Measurements from ENCODE around the gene SERPINA12. TPM values are rescaled to one million over a fixed set of nuclear protein-coding genes. Genes with fewer than 3 reads are reported as not detected.

SERPINA12 gene
- total RNA-seq, 1 donor: not detected

DNA sequence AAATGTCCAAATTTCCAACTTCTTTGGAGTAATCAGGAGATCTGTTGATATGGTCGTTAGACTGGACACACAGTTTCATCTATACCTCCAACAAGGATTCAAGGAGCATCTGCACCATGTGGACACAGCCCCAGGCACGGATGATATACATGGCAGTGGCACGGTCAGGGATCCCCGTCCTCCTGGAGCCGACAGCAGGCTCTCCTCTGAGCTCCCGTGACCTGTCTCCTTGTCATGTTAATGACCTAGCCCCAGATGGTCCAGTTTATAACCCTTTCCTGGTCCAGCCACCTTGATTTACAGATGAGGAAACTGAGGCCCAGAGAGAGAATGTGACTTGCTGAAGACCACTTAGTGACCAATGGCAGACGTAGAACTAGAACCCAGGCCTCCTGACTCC is 35.5 kb upstream of the SERPINA12 start:
- H4K20me1 ChIP-seq (ENCODE audit: insufficient read depth, low read length): no peaks in the 10 kb centered on the region
- DNase-seq (ENCODE audit: insufficient read length, low spot score, missing footprints): no peak
- no peaks in the 10 kb centered on the region for H3K36me3 ChIP-seq (ENCODE audit: insufficient read depth, low read length)
- TF ChIP-seq, protein P1, sequence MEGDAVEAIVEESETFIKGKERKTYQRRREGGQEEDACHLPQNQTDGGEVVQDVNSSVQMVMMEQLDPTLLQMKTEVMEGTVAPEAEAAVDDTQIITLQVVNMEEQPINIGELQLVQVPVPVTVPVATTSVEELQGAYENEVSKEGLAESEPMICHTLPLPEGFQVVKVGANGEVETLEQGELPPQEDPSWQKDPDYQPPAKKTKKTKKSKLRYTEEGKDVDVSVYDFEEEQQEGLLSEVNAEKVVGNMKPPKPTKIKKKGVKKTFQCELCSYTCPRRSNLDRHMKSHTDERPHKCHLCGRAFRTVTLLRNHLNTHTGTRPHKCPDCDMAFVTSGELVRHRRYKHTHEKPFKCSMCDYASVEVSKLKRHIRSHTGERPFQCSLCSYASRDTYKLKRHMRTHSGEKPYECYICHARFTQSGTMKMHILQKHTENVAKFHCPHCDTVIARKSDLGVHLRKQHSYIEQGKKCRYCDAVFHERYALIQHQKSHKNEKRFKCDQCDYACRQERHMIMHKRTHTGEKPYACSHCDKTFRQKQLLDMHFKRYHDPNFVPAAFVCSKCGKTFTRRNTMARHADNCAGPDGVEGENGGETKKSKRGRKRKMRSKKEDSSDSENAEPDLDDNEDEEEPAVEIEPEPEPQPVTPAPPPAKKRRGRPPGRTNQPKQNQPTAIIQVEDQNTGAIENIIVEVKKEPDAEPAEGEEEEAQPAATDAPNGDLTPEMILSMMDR (IDR thresholded peaks at IDR 0.05; ENCODE audit: extremely low read depth, low read depth, low read length): no peak
- no peak overlapping the region for H2AFZ ChIP-seq (ENCODE audit: low read length)
- peaks cover 13% of the 10 kb centered on the region for H3K4me1 ChIP-seq (ENCODE audit: insufficient read depth, low read length)
- no peak overlapping the region for H3K27ac ChIP-seq (ENCODE audit: low read depth, low read length)
- no peaks in the 10 kb centered on the region for H3K27me3 ChIP-seq (ENCODE audit: insufficient read depth, low read length)
- no peak overlapping the region for H3K4me2 ChIP-seq (ENCODE audit: insufficient read depth, low read length)
- H3K4me3 ChIP-seq (ENCODE audit: insufficient read depth, low read length): no peak overlapping the region
- peaks cover 3% of the 10 kb centered on the region for H3K9me3 ChIP-seq (ENCODE audit: low read depth, low read length)
- no peaks in the 10 kb centered on the region for H3K79me2 ChIP-seq (ENCODE audit: insufficient read depth, low read length)

DNA sequence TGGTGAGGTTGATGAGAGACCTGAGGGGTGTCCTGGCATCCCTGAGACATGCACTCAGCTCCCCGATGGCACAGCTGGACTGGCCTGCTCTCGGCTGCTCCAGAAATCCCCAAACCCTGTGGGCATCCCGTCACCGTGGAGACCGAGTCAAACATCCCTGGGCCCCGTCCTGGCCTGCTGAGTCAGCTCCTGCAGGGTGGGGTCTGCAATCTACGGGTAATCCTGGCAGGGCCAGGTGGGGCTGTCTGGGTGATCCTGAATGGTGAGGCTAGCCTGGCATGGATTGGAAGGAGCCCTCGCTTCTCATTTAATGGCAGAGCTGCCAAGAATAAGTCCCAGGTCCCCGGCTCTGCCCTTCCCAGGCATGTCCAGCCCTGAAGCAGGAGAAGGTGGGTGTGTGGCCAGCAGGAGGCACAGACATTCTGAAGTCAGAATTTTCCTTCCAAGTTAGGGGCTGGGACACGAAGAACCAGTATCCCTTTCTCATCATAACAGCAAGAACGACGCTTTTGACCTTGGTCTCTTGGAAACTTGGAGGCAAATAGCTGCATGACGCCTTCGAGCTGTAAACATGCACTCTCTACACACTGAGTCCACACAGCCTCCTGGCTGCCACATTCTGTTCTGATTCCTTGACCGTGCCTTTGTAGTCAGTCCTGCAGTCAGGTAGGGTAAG is 34.3 kb upstream of the SERPINA12 start:
- no peaks in the 10 kb centered on the region for H4K20me1 ChIP-seq (ENCODE audit: insufficient read depth, low read length)
- no peak overlapping the region for H3K4me2 ChIP-seq (ENCODE audit: insufficient read depth, low read length)
- no peaks in the 10 kb centered on the region for H3K27me3 ChIP-seq (ENCODE audit: insufficient read depth, low read length)
- no peaks in the 10 kb centered on the region for H3K79me2 ChIP-seq (ENCODE audit: insufficient read depth, low read length)
- H3K27ac ChIP-seq (ENCODE audit: low read depth, low read length): no peak overlapping the region
- H2AFZ ChIP-seq (ENCODE audit: low read length): peak overlapping the region; percentile 30
- H3K36me3 ChIP-seq (ENCODE audit: insufficient read depth, low read length): no peaks in the 10 kb centered on the region
- no peak overlapping the region for H3K4me3 ChIP-seq (ENCODE audit: insufficient read depth, low read length)
- peak; percentile 60 for DNase-seq (ENCODE audit: insufficient read length, low spot score, missing footprints)
- peaks cover 3% of the 10 kb centered on the region for H3K9me3 ChIP-seq (ENCODE audit: low read depth, low read length)
- TF ChIP-seq, protein P1 (IDR thresholded peaks at IDR 0.05; ENCODE audit: extremely low read depth, low read depth, low read length): no peak
- peaks cover 15% of the 10 kb centered on the region for H3K4me1 ChIP-seq (ENCODE audit: insufficient read depth, low read length)

DNA sequence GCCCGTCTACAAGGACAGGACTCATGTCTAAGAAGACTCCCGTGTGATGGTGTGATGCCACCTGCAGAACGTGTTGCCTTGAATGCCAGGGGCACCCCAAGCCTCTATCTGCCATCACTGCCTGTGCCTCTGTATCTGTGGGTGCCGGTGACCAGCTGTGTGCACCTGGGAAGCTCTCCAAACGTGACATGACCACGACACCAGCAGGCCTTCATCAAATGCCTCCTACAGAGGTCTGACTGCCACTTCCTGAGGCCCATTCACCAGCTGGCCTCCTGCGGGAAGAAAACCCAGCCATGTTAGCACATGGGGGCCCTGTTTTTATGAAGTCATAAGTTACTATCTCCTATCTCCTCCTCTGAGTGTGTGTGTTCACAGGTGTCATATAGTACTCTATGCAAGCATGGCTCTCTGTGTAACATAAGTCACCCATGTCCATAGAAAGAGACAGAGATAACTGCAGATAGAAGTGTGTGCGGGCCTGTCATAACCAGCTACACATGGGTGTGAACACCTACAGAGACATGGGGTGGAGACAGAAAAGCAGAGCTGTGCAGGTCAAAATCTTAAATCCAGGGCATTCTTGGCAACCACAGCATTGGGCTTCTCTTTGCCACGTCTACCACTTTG is 33.7 kb upstream of the SERPINA12 start:
- no peaks in the 10 kb centered on the region for H3K27me3 ChIP-seq (ENCODE audit: insufficient read depth, low read length)
- TF ChIP-seq, protein P1 (IDR thresholded peaks at IDR 0.05; ENCODE audit: extremely low read depth, low read depth, low read length): no peak
- peaks cover 3% of the 10 kb centered on the region for H3K9me3 ChIP-seq (ENCODE audit: low read depth, low read length)
- H3K36me3 ChIP-seq (ENCODE audit: insufficient read depth, low read length): no peaks in the 10 kb centered on the region
- H3K4me3 ChIP-seq (ENCODE audit: insufficient read depth, low read length): no peak overlapping the region
- no peak overlapping the region for H3K27ac ChIP-seq (ENCODE audit: low read depth, low read length)
- no peaks in the 10 kb centered on the region for H4K20me1 ChIP-seq (ENCODE audit: insufficient read depth, low read length)
- no peak for DNase-seq (ENCODE audit: insufficient read length, low spot score, missing footprints)
- no peaks in the 10 kb centered on the region for H3K79me2 ChIP-seq (ENCODE audit: insufficient read depth, low read length)
- H2AFZ ChIP-seq (ENCODE audit: low read length): peak overlapping the region; percentile 62
- H3K4me2 ChIP-seq (ENCODE audit: insufficient read depth, low read length): no peak overlapping the region
- H3K4me1 ChIP-seq (ENCODE audit: insufficient read depth, low read length): peaks cover 15% of the 10 kb centered on the region

DNA sequence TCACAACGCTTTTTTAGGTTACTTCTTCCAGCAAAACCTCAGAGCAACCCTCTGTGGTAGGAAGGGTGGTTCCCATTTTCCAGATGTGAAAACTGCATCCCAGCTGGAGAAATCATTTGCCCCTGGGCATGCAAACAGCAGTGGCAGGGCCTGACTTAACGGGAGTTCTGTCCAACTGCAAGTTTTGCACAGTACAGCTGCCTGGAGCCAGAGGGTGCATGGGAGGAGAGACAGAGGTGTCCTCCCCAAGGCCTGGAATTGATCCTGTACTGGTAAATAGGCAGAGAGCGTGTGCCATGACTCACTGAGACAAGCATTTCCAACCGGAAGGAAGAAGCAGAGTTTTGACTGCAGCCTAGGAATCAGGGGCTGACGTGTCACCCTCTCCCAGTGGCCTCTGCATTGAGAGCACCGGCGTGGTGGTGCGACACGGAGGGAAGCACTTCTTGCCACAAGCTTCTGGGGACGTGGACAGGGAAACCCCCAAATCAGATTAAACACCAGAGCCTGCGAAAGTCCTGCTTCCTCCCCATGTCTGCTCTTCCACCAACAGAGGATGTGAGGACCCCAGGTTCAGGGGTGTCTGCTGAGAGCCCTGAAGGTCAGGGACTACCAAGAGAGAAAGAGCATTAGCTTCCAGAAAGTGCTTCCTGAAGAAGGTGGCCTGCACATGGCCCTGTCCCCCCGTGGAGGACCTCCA is 33.0 kb upstream of the SERPINA12 start:
- H3K27ac ChIP-seq (ENCODE audit: low read depth, low read length): no peak overlapping the region
- peak; percentile 89 for DNase-seq (ENCODE audit: insufficient read length, low spot score, missing footprints)
- H3K4me3 ChIP-seq (ENCODE audit: insufficient read depth, low read length): no peak overlapping the region
- no peaks in the 10 kb centered on the region for H3K27me3 ChIP-seq (ENCODE audit: insufficient read depth, low read length)
- H2AFZ ChIP-seq (ENCODE audit: low read length): peak overlapping the region; percentile 62
- H3K79me2 ChIP-seq (ENCODE audit: insufficient read depth, low read length): no peaks in the 10 kb centered on the region
- peaks cover 3% of the 10 kb centered on the region for H3K9me3 ChIP-seq (ENCODE audit: low read depth, low read length)
- H3K4me1 ChIP-seq (ENCODE audit: insufficient read depth, low read length): peaks cover 15% of the 10 kb centered on the region
- H3K36me3 ChIP-seq (ENCODE audit: insufficient read depth, low read length): no peaks in the 10 kb centered on the region
- H4K20me1 ChIP-seq (ENCODE audit: insufficient read depth, low read length): no peaks in the 10 kb centered on the region
- TF ChIP-seq, protein P1 (IDR thresholded peaks at IDR 0.05; ENCODE audit: extremely low read depth, low read depth, low read length): no peak
- peak overlapping the region; percentile 13 for H3K4me2 ChIP-seq (ENCODE audit: insufficient read depth, low read length)
